ENCODE measurements around the gene ANAPC13. TPM values are rescaled to one million over a fixed set of nuclear protein-coding genes. Genes with fewer than 3 reads are reported as not detected.

ANAPC13 gene
- total RNA-seq, 1 donor from 2014 or later, result 70.0 TPM

DNA sequence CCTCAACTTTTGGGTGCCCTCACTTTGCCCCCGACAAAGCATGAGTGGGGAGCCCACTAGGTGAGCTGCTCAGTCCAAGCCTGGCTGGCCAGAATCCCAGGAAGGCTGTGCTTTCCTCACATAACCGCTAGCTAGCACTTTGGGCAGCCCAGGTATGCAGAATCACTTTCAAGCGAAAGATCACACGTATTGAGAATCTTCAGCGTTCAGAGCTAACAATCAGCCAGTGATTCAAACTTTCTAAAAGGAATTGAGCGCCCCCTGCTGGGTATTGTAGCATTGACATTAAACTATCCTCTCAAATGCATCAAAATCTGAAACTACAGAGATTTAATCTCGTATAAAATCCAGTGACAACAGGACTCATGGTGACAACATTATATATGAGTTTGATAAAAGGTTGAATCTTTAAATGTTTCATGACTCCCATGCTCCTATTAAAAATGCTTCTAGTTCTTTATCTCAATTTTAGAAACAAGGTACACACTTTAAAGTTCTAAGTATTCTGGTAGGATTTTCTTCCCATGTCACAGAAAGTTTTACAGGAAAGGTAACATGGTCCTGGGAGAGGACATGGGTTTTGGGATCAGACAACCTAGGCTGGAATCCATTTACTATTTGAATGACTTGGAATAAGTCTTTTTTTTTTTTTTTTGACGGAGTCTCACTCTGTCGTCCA lies 11.8 kb downstream of the ANAPC13 start:
- peak; percentile 69 for DNase-seq
- H3K4me1 Mint-ChIP-seq (ENCODE audit: low read depth, unreplicated experiment), result no peaks in the 10 kb centered on the region
- no peak overlapping the region for H3K4me3 Mint-ChIP-seq (ENCODE audit: unreplicated experiment)
- H3K9me3 Mint-ChIP-seq (ENCODE audit: unreplicated experiment), result no peaks in the 10 kb centered on the region
- TF ChIP-seq, protein P1, sequence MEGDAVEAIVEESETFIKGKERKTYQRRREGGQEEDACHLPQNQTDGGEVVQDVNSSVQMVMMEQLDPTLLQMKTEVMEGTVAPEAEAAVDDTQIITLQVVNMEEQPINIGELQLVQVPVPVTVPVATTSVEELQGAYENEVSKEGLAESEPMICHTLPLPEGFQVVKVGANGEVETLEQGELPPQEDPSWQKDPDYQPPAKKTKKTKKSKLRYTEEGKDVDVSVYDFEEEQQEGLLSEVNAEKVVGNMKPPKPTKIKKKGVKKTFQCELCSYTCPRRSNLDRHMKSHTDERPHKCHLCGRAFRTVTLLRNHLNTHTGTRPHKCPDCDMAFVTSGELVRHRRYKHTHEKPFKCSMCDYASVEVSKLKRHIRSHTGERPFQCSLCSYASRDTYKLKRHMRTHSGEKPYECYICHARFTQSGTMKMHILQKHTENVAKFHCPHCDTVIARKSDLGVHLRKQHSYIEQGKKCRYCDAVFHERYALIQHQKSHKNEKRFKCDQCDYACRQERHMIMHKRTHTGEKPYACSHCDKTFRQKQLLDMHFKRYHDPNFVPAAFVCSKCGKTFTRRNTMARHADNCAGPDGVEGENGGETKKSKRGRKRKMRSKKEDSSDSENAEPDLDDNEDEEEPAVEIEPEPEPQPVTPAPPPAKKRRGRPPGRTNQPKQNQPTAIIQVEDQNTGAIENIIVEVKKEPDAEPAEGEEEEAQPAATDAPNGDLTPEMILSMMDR (IDR thresholded peaks at IDR 0.05; ENCODE audit: partially characterized antibody, unreplicated experiment), result peak; percentile 91
- H3K27me3 Mint-ChIP-seq (ENCODE audit: unreplicated experiment), result peaks cover 2% of the 10 kb centered on the region
- H3K36me3 Mint-ChIP-seq (ENCODE audit: unreplicated experiment), result no peaks in the 10 kb centered on the region
- H3K27ac Mint-ChIP-seq (ENCODE audit: unreplicated experiment), result no peak overlapping the region

DNA sequence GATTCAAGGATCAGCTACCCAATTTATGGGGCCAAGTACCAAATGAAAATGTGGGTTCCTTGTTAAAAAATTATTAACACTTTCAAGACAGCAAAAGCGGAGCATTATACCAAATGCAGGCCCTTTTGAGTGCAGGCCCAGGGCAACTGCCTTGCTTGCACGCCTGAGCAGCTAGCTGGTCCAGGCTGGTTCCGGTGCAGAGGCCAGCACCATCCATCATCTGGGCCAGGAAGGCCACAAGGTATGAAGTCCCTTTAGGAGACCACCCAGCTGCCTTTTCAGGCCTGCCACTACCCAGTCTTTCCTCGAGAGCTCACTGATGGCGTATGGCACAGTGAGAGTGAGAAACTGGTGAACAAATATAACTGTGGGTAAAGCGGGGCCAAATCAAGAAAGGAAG lies 13.0 kb downstream of the ANAPC13 start:
- H3K36me3 Mint-ChIP-seq (ENCODE audit: unreplicated experiment), result no peaks in the 10 kb centered on the region
- no peaks in the 10 kb centered on the region for H3K9me3 Mint-ChIP-seq (ENCODE audit: unreplicated experiment)
- TF ChIP-seq, protein P1 (IDR thresholded peaks at IDR 0.05; ENCODE audit: partially characterized antibody, unreplicated experiment), result no peak
- H3K4me1 Mint-ChIP-seq (ENCODE audit: low read depth, unreplicated experiment), result peaks cover 5% of the 10 kb centered on the region
- H3K4me3 Mint-ChIP-seq (ENCODE audit: unreplicated experiment), result no peak overlapping the region
- H3K27me3 Mint-ChIP-seq (ENCODE audit: unreplicated experiment), result peaks cover 2% of the 10 kb centered on the region
- no peak overlapping the region for H3K27ac Mint-ChIP-seq (ENCODE audit: unreplicated experiment)
- no peak for DNase-seq

DNA sequence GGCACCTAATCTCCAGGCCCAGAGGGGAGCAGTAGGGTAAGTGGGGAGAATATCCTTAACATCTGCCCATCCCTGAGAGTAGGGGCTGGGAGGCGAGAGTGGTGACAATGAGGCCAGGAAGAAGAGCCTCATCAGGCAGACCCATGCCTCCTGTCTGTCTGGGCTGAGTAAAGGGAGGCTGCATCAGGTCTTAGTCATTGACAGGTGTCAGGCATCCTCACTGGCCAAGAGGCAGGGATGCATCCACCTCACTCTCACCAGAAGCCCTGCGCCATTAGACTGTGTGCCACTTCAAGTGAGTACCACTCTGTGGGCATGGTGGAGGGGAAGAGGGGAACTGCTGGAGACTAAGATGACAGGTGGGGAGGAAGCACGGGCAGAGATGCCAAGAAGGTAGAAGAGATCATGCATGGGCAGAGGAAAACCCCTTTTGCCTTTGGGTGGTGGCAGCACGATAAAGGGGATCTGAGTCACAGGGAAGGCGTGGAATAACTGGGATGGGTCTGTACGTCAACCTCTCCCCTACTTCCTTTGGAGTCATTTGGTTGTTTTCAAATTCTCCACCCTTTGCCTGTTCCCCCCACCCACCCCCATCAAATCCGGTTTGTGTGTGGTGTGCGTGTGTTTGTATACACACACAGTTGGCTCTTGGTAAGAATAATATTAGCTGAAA lies 14.1 kb downstream of the ANAPC13 start:
- Mint-ChIP-seq H3K4me3 (ENCODE audit: unreplicated experiment) (no peak overlapping the region), H3K27me3 (ENCODE audit: unreplicated experiment) (peaks cover 2% of the 10 kb centered on the region), H3K9me3 (ENCODE audit: unreplicated experiment) (no peaks in the 10 kb centered on the region), H3K4me1 (ENCODE audit: low read depth, unreplicated experiment) (peaks cover 7% of the 10 kb centered on the region), H3K36me3 (ENCODE audit: unreplicated experiment) (no peaks in the 10 kb centered on the region), H3K27ac (ENCODE audit: unreplicated experiment) (no peak overlapping the region)
- TF ChIP-seq, protein P1 (IDR thresholded peaks at IDR 0.05; ENCODE audit: partially characterized antibody, unreplicated experiment), result no peak
- DNase-seq, result no peak

DNA sequence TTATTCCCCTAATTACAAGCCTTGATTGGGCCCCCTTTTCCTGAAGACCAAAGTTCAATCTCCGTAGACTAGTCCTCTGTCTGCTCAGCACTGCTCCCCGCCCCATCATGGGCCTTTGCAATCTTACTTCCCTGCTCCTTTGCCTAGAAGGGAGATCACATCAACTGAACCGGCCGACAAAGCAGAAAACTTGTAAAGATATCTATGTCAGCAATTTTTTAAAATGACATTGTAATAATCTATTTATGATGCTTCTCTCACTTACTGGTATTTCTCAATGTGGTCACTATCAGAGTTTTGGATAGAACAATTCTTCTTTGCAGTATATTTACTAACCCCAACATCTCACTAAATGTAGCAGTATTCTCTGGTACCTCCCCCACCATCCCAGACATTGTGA lies 17.3 kb downstream of the ANAPC13 start:
- Mint-ChIP-seq H3K36me3 (ENCODE audit: unreplicated experiment) (no peaks in the 10 kb centered on the region), H3K9me3 (ENCODE audit: unreplicated experiment) (no peaks in the 10 kb centered on the region), H3K4me3 (ENCODE audit: unreplicated experiment) (no peak overlapping the region), H3K4me1 (ENCODE audit: low read depth, unreplicated experiment) (peaks cover 13% of the 10 kb centered on the region), H3K27ac (ENCODE audit: unreplicated experiment) (no peak overlapping the region), H3K27me3 (ENCODE audit: unreplicated experiment) (no peaks in the 10 kb centered on the region)
- TF ChIP-seq, protein P1 (IDR thresholded peaks at IDR 0.05; ENCODE audit: partially characterized antibody, unreplicated experiment), result no peak
- no peak for DNase-seq

DNA sequence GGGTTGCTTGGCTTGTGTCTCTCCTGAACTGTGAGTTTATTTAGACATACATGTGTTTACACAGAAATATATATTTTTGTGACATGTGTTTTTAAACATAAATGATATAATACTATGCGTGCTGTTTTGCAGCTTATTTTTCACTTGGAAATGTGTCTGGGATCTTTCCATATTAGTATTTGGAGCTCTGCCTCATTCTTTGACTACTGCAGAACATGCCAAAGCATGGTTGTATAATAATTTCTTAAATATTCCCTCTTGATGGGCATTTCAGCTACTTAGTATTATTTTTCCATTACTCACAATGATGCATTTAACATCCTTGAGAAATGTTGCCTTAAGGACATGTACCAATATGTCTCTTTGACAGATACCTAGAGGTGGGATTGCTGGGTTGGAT lies 19.5 kb downstream of the ANAPC13 start:
- no peak for DNase-seq
- Mint-ChIP-seq H3K9me3 (ENCODE audit: unreplicated experiment) (no peaks in the 10 kb centered on the region), H3K27me3 (ENCODE audit: unreplicated experiment) (peaks cover 1% of the 10 kb centered on the region), H3K36me3 (ENCODE audit: unreplicated experiment) (no peaks in the 10 kb centered on the region), H3K27ac (ENCODE audit: unreplicated experiment) (no peak overlapping the region), H3K4me1 (ENCODE audit: low read depth, unreplicated experiment) (peaks cover 13% of the 10 kb centered on the region), H3K4me3 (ENCODE audit: unreplicated experiment) (no peak overlapping the region)
- TF ChIP-seq, protein P1 (IDR thresholded peaks at IDR 0.05; ENCODE audit: partially characterized antibody, unreplicated experiment), result no peak

Data from glutamatergic neuron (in vitro differentiated cells).